PC-3 (cell line): ENCODE data around the gene SLC22A5.

Experiments used
- CTCF ChIP-seq: fragments of 300-600 bp; sonication (generic); conservative IDR thresholded peaks from 2 replicates; pipeline ENCODE4 v1.5.1; 2017; ENCODE audit warnings: antibody characterized with exemption, low read depth, mild to moderate bottlenecking, low read length
- EZH2 ChIP-seq: fragments of 300-600 bp; sonication (generic); IDR thresholded peaks from one replicate; pipeline ENCODE4 v1.6.1; 2017; ENCODE audit warnings: antibody characterized with exemption, mild to moderate bottlenecking, low read length; ENCODE audit not compliant: unreplicated experiment

GRCh38 chr5:132421462-132421861 lies 52.0 kb downstream of the SLC22A5 start:
- no peak for TF ChIP-seq CTCF
- no peak for TF ChIP-seq EZH2
